Prostate gland (tissue), 2 donors: ENCODE measurements around the gene METTL17.

Source experiments
- CTCF ChIP-seq, 4 experiments: fragments of 200-600 bp in 2 of 4; fragments of 450-650 bp in 2 of 4; sonication (generic) in 2 of 4; IDR thresholded peaks; 1 replicate in 3 of 4; 2 replicates in 1 of 4; pipeline ENCODE4 v1.5.1; 2016 to 2019; ENCODE audit warnings: antibody characterized with exemption in 4 of 4, mild to moderate bottlenecking in 2 of 4, moderate library complexity in 2 of 4
- POLR2AphosphoS5 ChIP-seq: sonication (generic); formaldehyde crosslinking; IDR thresholded peaks from one replicate; pipeline ENCODE4 v1.6.1; 2017; ENCODE audit warnings: antibody characterized with exemption

- TF ChIP-seq CTCF (IDR thresholded peaks at IDR 0.05) (peak in 1 of 4 experiments; percentile 29), POLR2AphosphoS5 (peak; percentile 88)
These were observed at the start of gene METTL17 for GRCh38 chr14:20989787-20990600.
